H9 (cell line): ENCODE data around the gene SECTM1. TPM values are rescaled to one million over a fixed set of nuclear protein-coding genes. Genes with fewer than 3 reads are reported as not detected.

Experiments
- DNase-seq: peaks from one replicate; pipeline ENCODE4 v3.0.0-alpha.2; 2017
- H2AFZ ChIP-seq: one replicate; pipeline ENCODE4 v1.6.1; 2013; ENCODE audit warnings: mild to moderate bottlenecking, low read length, control low read depth, moderate library complexity
- H2AK5ac ChIP-seq: 2 replicates; pipeline ENCODE4 v1.6.1; 2013; ENCODE audit warnings: low read length, control low read depth, mixed read lengths; ENCODE audit not compliant: insufficient read length
- H2BK120ac ChIP-seq: one replicate; pipeline ENCODE4 v1.6.1; 2013; ENCODE audit warnings: low read depth, mild to moderate bottlenecking, low read length, control low read depth, inconsistent platforms; ENCODE audit not compliant: poor library complexity, severe bottlenecking
- H2BK12ac ChIP-seq: 2 replicates; pipeline ENCODE4 v1.6.1; 2013; ENCODE audit warnings: low read length, control low read depth, mixed read lengths, low read depth; ENCODE audit not compliant: insufficient read length
- H2BK15ac ChIP-seq: 2 replicates; pipeline ENCODE4 v1.6.1; 2013; ENCODE audit warnings: low read depth, low read length, control low read depth
- H2BK20ac ChIP-seq: one replicate; pipeline ENCODE4 v1.6.1; 2013; ENCODE audit warnings: low read depth, mild to moderate bottlenecking, low read length, control low read depth, inconsistent platforms; ENCODE audit not compliant: poor library complexity, severe bottlenecking
- H2BK5ac ChIP-seq: 2 replicates; pipeline ENCODE4 v1.6.1; 2013; ENCODE audit warnings: low read length, control low read depth, mixed read lengths; ENCODE audit not compliant: insufficient read length
- H3K14ac ChIP-seq: 2 replicates; pipeline ENCODE4 v1.6.1; 2013; ENCODE audit warnings: low read length, control low read depth; ENCODE audit not compliant: insufficient read depth
- H3K18ac ChIP-seq: 2 replicates; pipeline ENCODE4 v1.6.1; 2013; ENCODE audit warnings: low read depth, mild to moderate bottlenecking, mixed read lengths, low read length, control low read depth; ENCODE audit not compliant: insufficient read length
- H3K23ac ChIP-seq: 2 replicates; pipeline ENCODE4 v1.6.1; 2013; ENCODE audit warnings: low read length, control low read depth, mixed read lengths, low read depth; ENCODE audit not compliant: insufficient read length
- H3K23me2 ChIP-seq: 2 replicates; pipeline ENCODE4 v1.6.1; 2013; ENCODE audit warnings: low read depth, mild to moderate bottlenecking, mixed read lengths, low read length, control low read depth; ENCODE audit not compliant: insufficient read length, poor library complexity, severe bottlenecking
- H3K27ac ChIP-seq: 2 replicates; pipeline ENCODE4 v1.5.1; 2013; ENCODE audit warnings: low read length, control low read depth, mixed read lengths, low read depth; ENCODE audit not compliant: insufficient read length
- H3K27me3 ChIP-seq: 2 replicates; pipeline ENCODE4 v1.6.1; 2013; ENCODE audit warnings: low read length, control low read depth, inconsistent platforms; ENCODE audit not compliant: insufficient read depth
- H3K4ac ChIP-seq: 2 replicates; pipeline ENCODE4 v1.6.1; 2013; ENCODE audit warnings: low read depth, mild to moderate bottlenecking, control low read depth, inconsistent platforms, low read length, moderate library complexity
- H3K4me1 ChIP-seq: 2 replicates; pipeline ENCODE4 v1.6.1; 2013; ENCODE audit warnings: low read length, control low read depth, inconsistent platforms; ENCODE audit not compliant: insufficient read depth
- H3K4me2 ChIP-seq: 2 replicates; pipeline ENCODE4 v1.6.1; 2013; ENCODE audit warnings: low read length, control low read depth, mixed read lengths; ENCODE audit not compliant: insufficient read length, insufficient read depth
- H3K56ac ChIP-seq: 2 replicates; pipeline ENCODE4 v1.6.1; 2013; ENCODE audit warnings: low read depth, mild to moderate bottlenecking, mixed read lengths, low read length, control low read depth; ENCODE audit not compliant: insufficient read length
- H3K79me1 ChIP-seq: 2 replicates; pipeline ENCODE4 v1.6.1; 2013; ENCODE audit warnings: low read depth, mild to moderate bottlenecking, moderate library complexity, low read length, control low read depth, inconsistent platforms; ENCODE audit not compliant: insufficient read depth, poor library complexity, severe bottlenecking
- H3K79me2 ChIP-seq: 2 replicates; pipeline ENCODE4 v1.6.1; 2013; ENCODE audit warnings: low read length, control low read depth, inconsistent platforms; ENCODE audit not compliant: insufficient read depth
- H3K9ac ChIP-seq: 2 replicates; pipeline ENCODE4 v1.6.1; 2013; ENCODE audit warnings: low read length, control low read depth, mixed read lengths; ENCODE audit not compliant: insufficient read length; ENCODE audit errors: extremely low read depth
- H3K9me3 ChIP-seq: one replicate; pipeline ENCODE4 v1.6.1; 2013; ENCODE audit warnings: low read depth, low read length, inconsistent platforms; ENCODE audit not compliant: control insufficient read depth
- H3T11ph ChIP-seq: one replicate; pipeline ENCODE4 v1.6.1; 2013; ENCODE audit warnings: mild to moderate bottlenecking, low read length, control low read depth, inconsistent platforms
- H4K20me1 ChIP-seq: one replicate; pipeline ENCODE4 v1.6.1; 2013; ENCODE audit not compliant: control insufficient read depth, insufficient read length, insufficient read depth
- H4K5ac ChIP-seq: 2 replicates; pipeline ENCODE4 v1.6.1; 2013; ENCODE audit warnings: low read depth, mild to moderate bottlenecking, mixed read lengths, low read length, control low read depth; ENCODE audit not compliant: insufficient read length
- H4K8ac ChIP-seq: replicated peaks from 2 replicates; pipeline ENCODE4 v1.6.1; 2013; ENCODE audit warnings: low read length, control low read depth, mixed read lengths, low read depth; ENCODE audit not compliant: insufficient read length
- H4K91ac ChIP-seq: 2 replicates; pipeline ENCODE4 v1.6.1; 2013; ENCODE audit warnings: low read depth, mild to moderate bottlenecking, moderate library complexity, mixed read lengths, low read length, control low read depth; ENCODE audit not compliant: insufficient read length
- H3K27ac Mint-ChIP-seq, 3 experiments: 2 replicates in 2 of 3; 3 replicates in 1 of 3; pipeline ENCODE4 v1.8.0; 2020 to 2021; ENCODE audit warnings: mixed read lengths in 3 of 3, mild to moderate bottlenecking in 1 of 3, moderate library complexity in 1 of 3
- H3K27me3 Mint-ChIP-seq: 2 replicates; pipeline ENCODE4 v1.8.0; 2021; ENCODE audit warnings: low read depth, mild to moderate bottlenecking, moderate library complexity, mixed read lengths
- H3K36me3 Mint-ChIP-seq, 3 experiments: 2 replicates in 2 of 3; 3 replicates in 1 of 3; pipeline ENCODE4 v1.8.0; 2020 to 2021; ENCODE audit warnings: low read depth in 3 of 3, mixed read lengths in 3 of 3; ENCODE audit not compliant: insufficient read depth in 1 of 3
- H3K4me1 Mint-ChIP-seq, 2 experiments: 2 replicates each; pipeline ENCODE4 v1.8.0; 2020; ENCODE audit warnings: mixed read lengths in 2 of 2
- H3K4me3 Mint-ChIP-seq, 2 experiments: 2 replicates in 1 of 2; 3 replicates in 1 of 2; pipeline ENCODE4 v1.8.0; 2020 to 2021; ENCODE audit warnings: mild to moderate bottlenecking in 2 of 2, mixed read lengths in 2 of 2, moderate library complexity in 1 of 2
- H3K9me3 Mint-ChIP-seq, 2 experiments: 2 replicates in 1 of 2; 3 replicates in 1 of 2; pipeline ENCODE4 v1.8.0; 2020; ENCODE audit warnings: mild to moderate bottlenecking in 2 of 2, mixed read lengths in 2 of 2, moderate library complexity in 1 of 2
- CTCF ChIP-seq: fragments of 200-600 bp; sonication (generic); conservative IDR thresholded peaks from 3 replicates; pipeline ENCODE4 v1.8.0; 2021; ENCODE audit warnings: antibody characterized with exemption, mild to moderate bottlenecking
- WGBS: extraction: QIAGEN DNeasy Blood & Tissue Kit; methylation state at CpG from one replicate; pipeline ENCODE4 v1.1.7; 2013; ENCODE audit warnings: missing lambda C conversion rate, low lambda C conversion rate, mixed read lengths; ENCODE audit not compliant: insufficient read length; ENCODE audit errors: extremely low coverage; 5-methylcytosine and 5-hydroxymethylcytosine counted together
- total RNA-seq: library from RNA; stranded (reverse); gene quantifications from 2 replicates; pipeline ENCODE4 v1.2.1, GENCODE V29; 2021

The SECTM1 gene
- total RNA-seq, 1 experiment from 2014 or later, result 0.28 TPM

DNA sequence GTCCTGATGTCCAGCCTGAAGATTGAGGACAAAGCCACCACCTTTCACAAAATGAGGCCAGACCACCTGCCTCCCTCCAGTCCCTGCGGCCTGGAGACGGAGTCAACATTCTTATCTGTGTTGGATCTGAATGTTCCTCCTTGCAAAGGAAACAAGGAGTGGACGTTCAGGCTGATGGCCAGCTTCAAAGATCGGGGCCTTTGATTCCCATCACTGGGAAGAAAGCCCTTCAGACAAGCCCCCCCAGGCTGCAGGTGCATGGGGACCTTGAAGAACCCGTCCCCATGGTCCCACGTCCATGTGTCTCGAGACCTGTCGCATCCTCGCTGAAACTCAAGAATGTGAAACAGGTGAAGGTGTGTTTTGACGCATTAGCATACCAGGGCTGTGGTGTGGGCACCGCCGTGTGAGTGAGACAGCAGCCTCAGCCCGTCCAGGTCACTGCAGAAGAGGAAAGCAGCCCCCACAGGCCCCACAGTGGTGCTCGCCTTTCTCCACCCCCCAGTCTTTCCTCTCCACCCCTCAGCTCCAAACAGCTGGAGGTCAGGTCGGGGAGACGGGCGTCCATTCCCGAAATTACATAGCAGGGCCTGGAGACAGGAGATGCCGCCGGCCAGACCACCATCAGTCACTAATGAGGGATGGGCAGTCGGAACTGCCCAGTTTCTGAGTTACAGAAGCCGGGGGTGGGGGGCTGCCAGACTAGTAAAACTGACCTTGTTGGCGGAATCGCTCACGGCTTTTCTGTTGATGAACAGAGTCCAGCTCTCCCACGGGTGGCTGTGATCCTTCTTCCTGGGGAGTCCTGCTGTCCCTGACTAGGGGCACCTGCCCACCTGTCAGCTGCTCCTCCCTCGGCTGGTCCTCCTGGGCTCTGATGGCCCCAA is 59.2 kb downstream of the SECTM1 start:
- no peaks in the 10 kb centered on the region for H3K27me3 ChIP-seq
- Mint-ChIP-seq H3K9me3 (no peaks in the 10 kb centered on the region; a peak in 1 of 5 replicates), H3K27me3 (peaks cover 23% of the 10 kb centered on the region), H3K4me1 (peaks cover 37 to 58% of the 10 kb centered on the region in 2 experiments), H3K4me3 (peak overlapping the region; percentile 84 to 87), H3K27ac (no peak overlapping the region), H3K36me3 (peaks cover 23 to 33% (median 32%) of the 10 kb centered on the region in 3 experiments; a peak in 6 of 7 replicates)
- H3K9ac ChIP-seq, result peak overlapping the region; percentile 28
- no peak overlapping the region for H3K27ac ChIP-seq
- H4K8ac ChIP-seq, result no peak overlapping the region
- no peak overlapping the region for H2BK12ac ChIP-seq
- peaks cover 4% of the 10 kb centered on the region for H3K79me1 ChIP-seq
- H3K4ac ChIP-seq, result no peak overlapping the region
- peaks cover 3% of the 10 kb centered on the region; the same call in 1 of the 2 replicates for H3K4me1 ChIP-seq
- H3K23me2 ChIP-seq, result no peaks in the 10 kb centered on the region
- H4K91ac ChIP-seq, result no peak overlapping the region
- no peak overlapping the region for H2BK15ac ChIP-seq
- no peak overlapping the region for H3T11ph ChIP-seq
- peak overlapping the region; percentile 9; the same call in 1 of the 2 replicates for H3K14ac ChIP-seq
- H3K79me2 ChIP-seq, result peaks cover 30% of the 10 kb centered on the region
- no CpG with 5 or more reads among the region's 27 CpGs for WGBS
- TF ChIP-seq CTCF, result no peak
- H2BK120ac ChIP-seq, result no peak overlapping the region
- DNase-seq, result no peak
- H3K18ac ChIP-seq, result no peak overlapping the region
- no peaks in the 10 kb centered on the region for H3K9me3 ChIP-seq
- peak overlapping the region; percentile 74 for H3K4me2 ChIP-seq
- no peak overlapping the region for H2BK5ac ChIP-seq
- H4K5ac ChIP-seq, result no peak overlapping the region
- no peak overlapping the region for H2BK20ac ChIP-seq
- no peak overlapping the region for H2AK5ac ChIP-seq
- H3K23ac ChIP-seq, result no peak overlapping the region
- H4K20me1 ChIP-seq, result no peaks in the 10 kb centered on the region
- no peak overlapping the region for H3K56ac ChIP-seq
- H2AFZ ChIP-seq, result no peak overlapping the region
